K562 (cell line): ENCODE results near the gene CD6. TPM values are rescaled to one million over a fixed set of nuclear protein-coding genes. Genes with fewer than 3 reads are reported as not detected.

Experiments used
- ATAC-seq: fragments of 200-7000 bp; cut with Tn5 transposase; 3 replicates; pipeline ENCODE4 v1.9.1; 2020; ENCODE audit warnings: moderate library complexity
- BruUV-seq: library from RNA; stranded (reverse); fragments of 400-500 nt; replicated peaks from 2 replicates; lab custom pipeline; 2021; lab: Mats Ljungman, UMichigan
- CTCF ChIA-PET: fragments of 300-600 bp; formaldehyde crosslinking; extraction: SDS; loops from one replicate; lab custom pipeline; 2021; ENCODE audit warnings: low intra/inter-chr PET ratio; lab: Yijun Ruan, JAX
- POLR2A ChIA-PET: fragments of 300-600, 350-650 bp; sonication (Branson Sonifier 250); formaldehyde crosslinking; extraction: SDS; loops from one replicate; lab custom pipeline; 2021; ENCODE audit warnings: antibody characterized with exemption, inconsistent platforms; lab: Yijun Ruan, JAX
- DNase-seq, 4 experiments: peaks; one replicate each; pipeline versions ENCODE4 v3.0.0 to v3.0.0-alpha.2; 2011 to 2018; ENCODE audit warnings: low spot score in 3 of 4, mixed read lengths in 3 of 4; ENCODE audit errors: extremely low read depth in 1 of 4
- FAIRE-seq: peaks from 2 replicates; lab custom pipeline; 2011; peaks lifted over from hg19 to GRCh38; lab: Jason Lieb, UNC
- H2AFZ ChIP-seq: 2 replicates; pipeline ENCODE4 v1.6.0; 2011; ENCODE audit warnings: low read depth, low read length, control low read depth, inconsistent platforms
- H3K27ac ChIP-seq: fragments of 200-600 bp; 3 replicates; pipeline ENCODE4 v1.8.0; 2011; ENCODE audit warnings: low read depth, mild to moderate bottlenecking, control low read depth, inconsistent platforms, low read length, moderate library complexity, mixed read lengths; ENCODE audit errors: extremely low read depth
- H3K27me3 ChIP-seq, 2 experiments: fragments of 300-600 bp in 1 of 2; 2 replicates in 1 of 2; 3 replicates in 1 of 2; pipeline versions ENCODE4 v1.6.0 to v1.8.0; 2011; ENCODE audit warnings: inconsistent platforms in 2 of 2, low read length in 2 of 2, mild to moderate bottlenecking in 1 of 2, mixed read lengths in 1 of 2, moderate library complexity in 1 of 2; ENCODE audit not compliant: control insufficient read depth in 2 of 2, insufficient read depth in 2 of 2
- H3K36me3 ChIP-seq: fragments of 300-600 bp; 3 replicates; pipeline ENCODE4 v1.8.0; 2011; ENCODE audit warnings: mild to moderate bottlenecking, low read length, inconsistent platforms; ENCODE audit not compliant: control insufficient read depth, insufficient read depth
- H3K4me1 ChIP-seq, 2 experiments: fragments of 200-600 bp in 1 of 2; replicated peaks in 1 of 2; 2 replicates in 1 of 2; 3 replicates in 1 of 2; pipeline versions ENCODE4 v1.5.1 to v1.8.0; 2011; ENCODE audit warnings: inconsistent platforms in 2 of 2, low read length in 2 of 2, mild to moderate bottlenecking in 1 of 2, mixed read lengths in 1 of 2, moderate library complexity in 1 of 2; ENCODE audit not compliant: control insufficient read depth in 2 of 2, insufficient read depth in 2 of 2
- H3K4me2 ChIP-seq: 2 replicates; pipeline ENCODE4 v1.6.1; 2011; ENCODE audit warnings: low read length, control low read depth, inconsistent platforms, mixed read lengths; ENCODE audit not compliant: insufficient read depth
- H3K4me3 ChIP-seq: fragments of 200-600 bp; sonication (generic), shearing (Covaris generic); 2 replicates; pipeline ENCODE4 v1.5.1; 2016; ENCODE audit warnings: control low read depth, inconsistent platforms
- H3K79me2 ChIP-seq: fragments of 200-600 bp; 3 replicates; pipeline ENCODE4 v1.8.0; 2011; ENCODE audit warnings: low read length, inconsistent platforms; ENCODE audit not compliant: control insufficient read depth, insufficient read depth
- H3K9ac ChIP-seq, 2 experiments: 2 replicates each; pipeline versions ENCODE4 v1.6.0 to v1.6.1; 2011; ENCODE audit warnings: low read depth in 2 of 2, low read length in 2 of 2, control low read depth in 1 of 2, inconsistent platforms in 1 of 2, mild to moderate bottlenecking in 1 of 2, mixed read lengths in 1 of 2; ENCODE audit not compliant: insufficient read depth in 1 of 2
- H3K9me1 ChIP-seq: one replicate; pipeline ENCODE4 v1.6.0; 2011; ENCODE audit warnings: inconsistent platforms, mild to moderate bottlenecking, low read length, moderate library complexity; ENCODE audit not compliant: control insufficient read depth, insufficient read depth
- H3K9me3 ChIP-seq: replicated peaks from 2 replicates; pipeline ENCODE4 v1.5.1; 2011; ENCODE audit warnings: low read depth, low read length, inconsistent platforms; ENCODE audit not compliant: control insufficient read depth, insufficient read depth
- H4K20me1 ChIP-seq: replicated peaks from 2 replicates; pipeline ENCODE4 v1.6.1; 2011; ENCODE audit warnings: low read length, inconsistent platforms, mixed read lengths; ENCODE audit not compliant: control insufficient read depth, insufficient read depth
- ZBTB26 ChIP-seq: fragments of 450-650 bp; formaldehyde crosslinking; IDR thresholded peaks from 2 replicates; pipeline ENCODE4 v1.4.0; 2022; ENCODE audit warnings: missing genetic modification characterization
- WGBS: fragments of 100-300 bp; shearing (Covaris generic); methylation state at CpG from one replicate; pipeline ENCODE4 v1.1.6; 2016; ENCODE audit warnings: low coverage, mixed read lengths; ENCODE audit not compliant: insufficient coverage; ENCODE audit errors: missing lambda C conversion rate; 5-methylcytosine and 5-hydroxymethylcytosine counted together
- in situ Hi-C: fragments of 300-500 bp; cut with MboI; formaldehyde crosslinking; loops from 4 replicates; pipeline ENCODE4 v1.15.0; 2018; ENCODE audit warnings: inconsistent platforms, mixed read lengths
- intact Hi-C: fragments of 100-400 bp; cut with micrococcal nuclease; formaldehyde crosslinking; loops from 2 replicates; pipeline ENCODE4 v1.14.2; 2022
- polyA plus RNA-seq, 8 experiments: library from polyadenylated mRNA; depleted of rRNA in 4 of 8; stranded (reverse) in 5 of 8; unstranded in 3 of 8; fragments of >200 nt; fragmentation: Nextera tagmentation in 2 of 8; fragmentation: Illumina TruSeq in 1 of 8; extraction: Ambion mirVana in 2 of 8; extraction: Trizol in 1 of 8; gene quantifications; 2 replicates each; pipeline versions ENCODE4 v1.2.1 to v1.2.3, GENCODE V29; 2011 to 2014; ENCODE audit warnings: inconsistent platforms in 1 of 8, missing spikeins in 1 of 8
- total RNA-seq, 7 experiments: library from RNA; depleted of rRNA in 6 of 7; stranded (reverse); fragments of >200 nt in 6 of 7; fragmentation: Illumina TruSeq in 2 of 7; extraction: Trizol in 2 of 7; gene quantifications; 2 replicates each; pipeline versions ENCODE4 v1.2.1 to v1.2.3, GENCODE V29; 2011 to 2021; ENCODE audit warnings: low replicate concordance in 1 of 7
- TF ChIP-seq, protein P1 (sequence below): fragments of 200-800 bp; sonication (Bioruptor generic); IDR thresholded peaks from 2 replicates; pipeline ENCODE4 v1.6.1; 2017; ENCODE audit warnings: missing genetic modification characterization, missing compliant biosample characterization

The CD6 gene
- total and polyA plus RNA-seq, 9 of the 15 experiments (the other 6 are each of a cell fraction or from before 2014, with no cell fraction given), result 0.84 TPM; not detected in 8

DNA sequence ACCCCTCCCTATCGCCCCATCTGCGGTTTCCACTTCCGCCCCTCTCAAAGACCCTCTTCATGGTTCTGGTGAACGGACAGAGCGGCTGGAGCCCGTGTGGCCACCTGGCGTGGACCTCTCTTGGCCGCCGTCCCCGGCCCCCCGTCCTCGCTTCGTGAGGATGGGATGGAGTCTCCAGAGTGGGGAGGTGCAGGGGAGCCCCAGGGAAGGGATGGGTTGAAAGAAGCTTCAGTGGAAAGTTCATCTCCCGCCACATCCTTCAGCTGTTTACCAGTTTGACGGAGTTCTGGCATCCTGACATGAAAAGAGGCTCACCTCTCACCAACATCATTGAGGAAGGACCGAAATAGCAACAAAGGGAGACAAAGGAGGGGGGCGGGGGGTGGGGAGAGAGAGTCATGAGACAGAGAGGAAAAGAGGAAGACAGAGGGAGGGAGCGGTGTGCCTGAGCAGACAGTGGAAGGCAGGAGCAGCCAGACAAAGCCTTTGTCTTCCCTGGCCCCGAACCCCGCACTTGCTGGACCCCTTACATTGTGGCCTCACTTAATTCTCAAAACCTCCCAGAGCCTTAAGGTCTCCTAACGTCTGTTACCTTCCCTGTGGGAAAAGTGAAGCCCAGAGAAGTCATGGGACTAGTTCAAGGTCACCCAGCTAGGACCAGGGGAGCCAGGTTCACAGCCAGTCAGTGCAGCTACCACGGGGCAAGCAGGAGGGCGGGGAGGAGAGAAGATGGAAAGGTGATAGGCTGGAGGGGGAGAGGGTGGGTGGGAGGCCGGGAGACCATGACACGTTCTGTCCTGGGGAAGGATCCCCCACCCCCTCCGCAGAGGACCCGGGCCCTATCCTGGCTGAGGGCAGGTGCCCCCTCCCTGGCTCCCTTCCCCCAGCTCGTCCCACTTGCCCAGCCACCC is 54.9 kb downstream of the CD6 start:
- Histone ChIP-seq H3K36me3 (no peaks in the 10 kb centered on the region), H3K4me2 (no peak overlapping the region), H3K4me3 (no peak overlapping the region), H4K20me1 (0 out of 2 replicates have a peak, but pooled peaks cover 10% of the 10 kb centered on the region), H3K9ac (no peak overlapping the region), H3K27me3 (peaks cover 37 to 52% of the 10 kb centered on the region in 2 experiments), H2AFZ (no peak overlapping the region), H3K9me3 (no peaks in the 10 kb centered on the region), H3K27ac (no peak overlapping the region), H3K4me1 (peaks cover 0 to 3% of the 10 kb centered on the region in 2 experiments; a peak in 1 of 5 replicates), H3K9me1 (no peaks in the 10 kb centered on the region), H3K79me2 (no peaks in the 10 kb centered on the region)
- in situ Hi-C loops, result no loop called here
- ChIA-PET POLR2A (no interaction called here), CTCF (no interaction called here)
- no peak for DNase-seq
- no TSS peak for BruUV-seq
- WGBS, result 2% methylated on average over 20 of the region's 28 CpGs
- TF ChIP-seq ZBTB26, result no peak
- TF ChIP-seq, protein P1, sequence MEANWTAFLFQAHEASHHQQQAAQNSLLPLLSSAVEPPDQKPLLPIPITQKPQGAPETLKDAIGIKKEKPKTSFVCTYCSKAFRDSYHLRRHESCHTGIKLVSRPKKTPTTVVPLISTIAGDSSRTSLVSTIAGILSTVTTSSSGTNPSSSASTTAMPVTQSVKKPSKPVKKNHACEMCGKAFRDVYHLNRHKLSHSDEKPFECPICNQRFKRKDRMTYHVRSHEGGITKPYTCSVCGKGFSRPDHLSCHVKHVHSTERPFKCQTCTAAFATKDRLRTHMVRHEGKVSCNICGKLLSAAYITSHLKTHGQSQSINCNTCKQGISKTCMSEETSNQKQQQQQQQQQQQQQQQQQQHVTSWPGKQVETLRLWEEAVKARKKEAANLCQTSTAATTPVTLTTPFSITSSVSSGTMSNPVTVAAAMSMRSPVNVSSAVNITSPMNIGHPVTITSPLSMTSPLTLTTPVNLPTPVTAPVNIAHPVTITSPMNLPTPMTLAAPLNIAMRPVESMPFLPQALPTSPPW (CRISPR knock-in tag), result peak; percentile 29; the same call in 1 of the 2 replicates
- no peak for ATAC-seq
- intact Hi-C loops, result no loop called here
- no peak for FAIRE-seq
